ENCODE data around the gene ZNF567. TPM values are rescaled to one million over a fixed set of nuclear protein-coding genes. Genes with fewer than 3 reads are reported as not detected.

ZNF567 gene
- total RNA-seq (ENCODE audit: low replicate concordance), result 10.4 and 12.3 TPM in 2 replicates
- long read RNA-seq, transcript ZNF567-201 (4 exons, 2,691 nt), result major isoform, 7 of 46 reads
- long read RNA-seq, partial matches to known transcripts, result 12 of 46 reads
- long read RNA-seq, other reads (novel, unspliced or antisense), result 27 of 46 reads

- peaks cover 3% of the 10 kb centered on the region for H3K27me3 Mint-ChIP-seq
- H3K27ac Mint-ChIP-seq, result peak within 1 kb of the TSS; percentile 99
- TF ChIP-seq CTCF (conservative IDR thresholded peaks at IDR 0.05), result peak; percentile 29
- H3K4me3 Mint-ChIP-seq, result peak within 1 kb of the TSS; percentile 97
- peaks cover 21% of the 10 kb centered on the region for H3K4me1 Mint-ChIP-seq (ENCODE audit: unreplicated experiment)
- peak; percentile 99 for DNase-seq (ENCODE audit: extremely low spot score, unreplicated experiment)
- peaks cover 5% of the 10 kb centered on the region for H3K9me3 Mint-ChIP-seq
- H3K36me3 Mint-ChIP-seq, result peaks cover 56% of the 10 kb centered on the region
Observed at GRCh38 chr19:36687214-36688056, at the start of gene ZNF567. ZNF567 (plus strand) TSS chr19:36687612; CDS start chr19:36694868, 7,256 bp downstream.

GRCh38 chr19:36638862-36639510, 48.4 kb upstream of the ZNF567 start:
- no peak for TF ChIP-seq CTCF (conservative IDR thresholded peaks at IDR 0.05)
- no peaks in the 10 kb centered on the region for H3K4me1 Mint-ChIP-seq (ENCODE audit: unreplicated experiment)
- no peak overlapping the region for H3K4me3 Mint-ChIP-seq
- H3K9me3 Mint-ChIP-seq, result peaks cover 23% of the 10 kb centered on the region
- peaks cover 53% of the 10 kb centered on the region for H3K36me3 Mint-ChIP-seq
- no peaks in the 10 kb centered on the region for H3K27me3 Mint-ChIP-seq
- DNase-seq (ENCODE audit: extremely low spot score, unreplicated experiment), result no peak
- no peak overlapping the region for H3K27ac Mint-ChIP-seq

GRCh38 chr19:36646746-36647145, 40.7 kb upstream of the ZNF567 start:
- Mint-ChIP-seq H3K4me1 (ENCODE audit: unreplicated experiment) (no peaks in the 10 kb centered on the region), H3K9me3 (no peaks in the 10 kb centered on the region), H3K27ac (no peak overlapping the region), H3K36me3 (peaks cover 52% of the 10 kb centered on the region), H3K4me3 (no peak overlapping the region), H3K27me3 (no peaks in the 10 kb centered on the region)
- DNase-seq (ENCODE audit: extremely low spot score, unreplicated experiment), result no peak
- TF ChIP-seq CTCF (conservative IDR thresholded peaks at IDR 0.05), result no peak

- Mint-ChIP-seq H3K4me1 (ENCODE audit: unreplicated experiment) (no peaks in the 10 kb centered on the region), H3K4me3 (no peak overlapping the region), H3K27ac (no peak overlapping the region), H3K36me3 (peaks cover 60% of the 10 kb centered on the region), H3K9me3 (peaks cover 17% of the 10 kb centered on the region), H3K27me3 (no peaks in the 10 kb centered on the region)
- no peak for DNase-seq (ENCODE audit: extremely low spot score, unreplicated experiment)
- no peak for TF ChIP-seq CTCF (conservative IDR thresholded peaks at IDR 0.05)
Observed at GRCh38 chr19:36652958-36653357, 34.5 kb upstream of the ZNF567 start.

- peaks cover 31% of the 10 kb centered on the region for H3K4me1 Mint-ChIP-seq (ENCODE audit: unreplicated experiment)
- no peaks in the 10 kb centered on the region for H3K27me3 Mint-ChIP-seq
- peak overlapping the region; percentile 89 for H3K27ac Mint-ChIP-seq
- peak overlapping the region; percentile 100 for H3K4me3 Mint-ChIP-seq
- peaks cover 61% of the 10 kb centered on the region for H3K36me3 Mint-ChIP-seq
- no peak for DNase-seq (ENCODE audit: extremely low spot score, unreplicated experiment)
- H3K9me3 Mint-ChIP-seq, result peaks cover 19% of the 10 kb centered on the region
- TF ChIP-seq CTCF (conservative IDR thresholded peaks at IDR 0.05), result no peak
Observed at GRCh38 chr19:36665832-36666231, 21.6 kb upstream of the ZNF567 start.
